ENCODE results near the gene WDFY3. TPM values are rescaled to one million over a fixed set of nuclear protein-coding genes. Genes with fewer than 3 reads are reported as not detected.

Gene WDFY3
- total RNA-seq, 4 donors from 2014 or later = 73.2 to 98.4 (median 90.2) TPM

DNA sequence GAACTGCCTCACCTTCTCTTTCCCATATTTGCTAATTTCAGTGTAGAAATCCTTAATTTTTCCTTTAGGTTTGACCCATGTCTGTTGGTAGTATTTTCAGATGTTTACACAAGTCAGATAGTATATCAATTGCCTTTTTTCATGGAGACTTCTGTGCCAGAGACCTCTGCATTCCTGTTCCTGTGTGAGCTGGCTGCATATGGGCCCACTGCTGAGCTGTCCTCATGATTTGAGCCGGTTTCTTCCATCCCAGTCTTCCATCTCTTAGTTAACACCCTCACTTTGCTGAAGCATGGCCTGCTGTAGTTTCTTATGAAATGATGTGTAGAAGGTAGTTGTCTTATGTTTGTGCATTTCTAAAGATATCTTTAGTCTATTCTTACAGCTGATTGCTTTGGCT is 343.5 kb downstream of the WDFY3 start:
- TF ChIP-seq CTCF (IDR thresholded peaks at IDR 0.05) = no peak
- no peak for TF ChIP-seq POLR2A (IDR thresholded peaks at IDR 0.05)
- intact Hi-C loops (cut with DNase I; ENCODE audit: low total_unique reads) = no loop called here
- DNase-seq (ENCODE audit: low spot score in 2 of 2) = no peak
- 79 to 91% methylated on average over 1 of the region's 1 CpG for WGBS, 2 donors
- no peak overlapping the region for H3K4me3 ChIP-seq (ENCODE audit: low read depth, poor library complexity, severe bottlenecking)

Data from lower leg skin (tissue), 4 donors.